Measurements from ENCODE around the gene EPS8L2. TPM values are rescaled to one million over a fixed set of nuclear protein-coding genes. Genes with fewer than 3 reads are reported as not detected.
A peak's percentile ranks its signal among the peaks of the same experiment; 100 is the strongest.

EPS8L2 gene
- total and polyA plus RNA-seq, 9 of the 15 experiments (the other 6 are each of a cell fraction or from before 2014, with no cell fraction given): 0.75 to 17.0 (median 3.7) TPM

GRCh38 chr11:728901-729491 lies 23.0 kb downstream of the EPS8L2 start:
- H3K4me2 ChIP-seq (ENCODE audit: insufficient read depth, low read length): no peak overlapping the region
- no peak overlapping the region for H3K4me3 ChIP-seq
- ChIA-PET CTCF (ENCODE audit: low intra/inter-chr PET ratio) (interaction anchor here (1.7 to 2.5 kb wide), 4 partner anchors 33 to 174 kb away, joined by 8 to 22 read pairs (median 11); partner anchors contain the start of genes SLC25A22 and TMEM80), POLR2A (interaction anchor here (1.0 kb wide), 1 partner anchor 20 kb away, joined by 3 read pairs; no protein-coding TSS in a partner anchor)
- H3K27ac ChIP-seq (ENCODE audit: extremely low read depth, low read depth, low read length): no peak overlapping the region
- no peaks in the 10 kb centered on the region; the same call in 1 of the 3 replicates for H3K79me2 ChIP-seq (ENCODE audit: control insufficient read depth, insufficient read depth, low read length)
- H4K20me1 ChIP-seq (replicated peaks; ENCODE audit: control insufficient read depth, insufficient read depth, low read length): no peaks in the 10 kb centered on the region
- H3K4me1 ChIP-seq (replicated peaks in 1 of 2; ENCODE audit: control insufficient read depth in 2 of 2, insufficient read depth in 2 of 2, low read length in 2 of 2): peaks cover 35 to 64% of the 10 kb centered on the region in 2 experiments
- intact Hi-C loops (cut with micrococcal nuclease) (loop anchor here (5.0 kb wide), 2 partner anchors 68 to 177 kb away; partner anchors contain the start of gene SLC25A22), in situ Hi-C loops (cut with MboI) (no loop called here)
- ATAC-seq: no peak
- 72% methylated on average over 13 of the region's 15 CpGs for WGBS (ENCODE audit: insufficient coverage, low coverage, missing lambda C conversion rate)
- FAIRE-seq: no peak
- TF ChIP-seq ZNF253 (CRISPR knock-in tag; conservative IDR thresholded peaks at IDR 0.05) (no peak), PREB (CRISPR knock-in tag; IDR thresholded peaks at IDR 0.05) (no peak), SAFB2 (IDR thresholded peaks at IDR 0.05; ENCODE audit: borderline replicate concordance, low read depth, low read length, severe bottlenecking) (no peak), FOXK1 (CRISPR knock-in tag; IDR thresholded peaks at IDR 0.05; ENCODE audit: borderline replicate concordance) (no peak), TCF15 (CRISPR knock-in tag; IDR thresholded peaks at IDR 0.05) (no peak), MITF (IDR thresholded peaks at IDR 0.05) (no peak), ELK1 (CRISPR knock-in tag; IDR thresholded peaks at IDR 0.05) (no peak), ZNF766 (CRISPR knock-in tag; conservative IDR thresholded peaks at IDR 0.05) (no peak), ZC3H4 (CRISPR knock-in tag; IDR thresholded peaks at IDR 0.05; ENCODE audit: borderline replicate concordance) (no peak), NCOA1 (IDR thresholded peaks at IDR 0.05; ENCODE audit: low read depth) (no peak), TGIF2 (CRISPR knock-in tag; IDR thresholded peaks at IDR 0.05) (no peak)
- H3K27me3 ChIP-seq (ENCODE audit: control insufficient read depth in 2 of 2, insufficient read depth in 2 of 2, low read length in 2 of 2): no peaks in the 10 kb centered on the region
- no peaks in the 10 kb centered on the region for H3K9me1 ChIP-seq (ENCODE audit: control insufficient read depth, insufficient read depth, low read length)
- peak overlapping the region in 1 of 2 experiments; percentile 9; a peak in 2 of 4 replicates for H3K9ac ChIP-seq (ENCODE audit: insufficient read depth in 1 of 2, low read depth in 2 of 2, low read length in 2 of 2)
- H3K36me3 ChIP-seq (ENCODE audit: control insufficient read depth, insufficient read depth, low read length): no peaks in the 10 kb centered on the region
- no peaks in the 10 kb centered on the region for H3K9me3 ChIP-seq (replicated peaks; ENCODE audit: control insufficient read depth, insufficient read depth, low read depth, low read length)
- H2AFZ ChIP-seq (ENCODE audit: low read depth, low read length): no peak overlapping the region
- DNase-seq (ENCODE audit: extremely low read depth in 1 of 4, low spot score in 3 of 4): peak in 2 of 4 experiments; percentile 6 to 9
- no TSS peak for BruUV-seq (replicated peaks)
